ENCODE results near the gene STX2. TPM values are rescaled to one million over a fixed set of nuclear protein-coding genes. Genes with fewer than 3 reads are reported as not detected.

Gene STX2
- total RNA-seq, 4 donors from 2014 or later, result 2.9 to 14.7 (median 4.7) TPM

GRCh38 chr12:130838284-130838950 is 633 bp downstream of the STX2 start:
- DNase-seq (ENCODE audit: low spot score in 2 of 2), result peak; percentile 19 to 87
- WGBS, 2 donors, result 6% methylated on average over 18 to 22 of the region's 38 CpGs
- intact Hi-C loops (cut with DNase I; ENCODE audit: low total_unique reads), result no loop called here
- peak overlapping the region; percentile 60 for H3K4me3 ChIP-seq (ENCODE audit: low read depth, poor library complexity, severe bottlenecking)
- TF ChIP-seq POLR2A (IDR thresholded peaks at IDR 0.05), result no peak
- TF ChIP-seq CTCF (IDR thresholded peaks at IDR 0.05), result no peak

- intact Hi-C loops (cut with DNase I; ENCODE audit: low total_unique reads), result no loop called here
- TF ChIP-seq POLR2A (IDR thresholded peaks at IDR 0.05) (no peak), CTCF (IDR thresholded peaks at IDR 0.05) (no peak)
- WGBS, 2 donors, result 89 to 90% methylated on average over 6 of the region's 6 CpGs
- H3K4me3 ChIP-seq (ENCODE audit: low read depth, poor library complexity, severe bottlenecking), result no peak overlapping the region
- peak in 1 of 2 donors; percentile 49 for DNase-seq (ENCODE audit: low spot score in 2 of 2)
Measured at GRCh38 chr12:130835436-130835835, 3.6 kb downstream of the STX2 start.

GRCh38 chr12:130835011-130835410 is 4.0 kb downstream of the STX2 start:
- WGBS, 2 donors, result 83 to 88% methylated on average over 11 of the region's 11 CpGs
- TF ChIP-seq POLR2A (IDR thresholded peaks at IDR 0.05) (no peak), CTCF (IDR thresholded peaks at IDR 0.05) (no peak)
- DNase-seq (ENCODE audit: low spot score in 2 of 2), result peak in 1 of 2 donors; percentile 79
- H3K4me3 ChIP-seq (ENCODE audit: low read depth, poor library complexity, severe bottlenecking), result no peak overlapping the region
- intact Hi-C loops (cut with DNase I; ENCODE audit: low total_unique reads), result no loop called here

- TF ChIP-seq POLR2A (IDR thresholded peaks at IDR 0.05), result no peak
- TF ChIP-seq CTCF (IDR thresholded peaks at IDR 0.05), result no peak
- 68 to 69% methylated on average over 17 of the region's 17 CpGs for WGBS, 2 donors
- H3K4me3 ChIP-seq (ENCODE audit: low read depth, poor library complexity, severe bottlenecking), result no peak overlapping the region
- intact Hi-C loops (cut with DNase I; ENCODE audit: low total_unique reads), result no loop called here
- peak; percentile 36 to 75 for DNase-seq (ENCODE audit: low spot score in 2 of 2)
Measured at GRCh38 chr12:130832561-130833209, 6.4 kb downstream of the STX2 start.

- no peak for TF ChIP-seq POLR2A (IDR thresholded peaks at IDR 0.05)
- TF ChIP-seq CTCF (IDR thresholded peaks at IDR 0.05), result no peak
- intact Hi-C loops (cut with DNase I; ENCODE audit: low total_unique reads), result no loop called here
- H3K4me3 ChIP-seq (ENCODE audit: low read depth, poor library complexity, severe bottlenecking), result no peak overlapping the region
- WGBS, 2 donors, result 84 to 87% methylated on average over 5 of the region's 5 CpGs
- DNase-seq (ENCODE audit: low spot score in 2 of 2), result no peak
Measured at GRCh38 chr12:130831876-130832405, 7.1 kb downstream of the STX2 start.

Data from lower leg skin (tissue), 4 donors.